ENCODE data around the gene FCGBP. TPM values are rescaled to one million over a fixed set of nuclear protein-coding genes. Genes with fewer than 3 reads are reported as not detected.
A peak's percentile ranks its signal among the peaks of the same experiment; 100 is the strongest.

Gene FCGBP
- total RNA-seq, 1 experiment from 2014 or later, result 0.80 TPM

DNA sequence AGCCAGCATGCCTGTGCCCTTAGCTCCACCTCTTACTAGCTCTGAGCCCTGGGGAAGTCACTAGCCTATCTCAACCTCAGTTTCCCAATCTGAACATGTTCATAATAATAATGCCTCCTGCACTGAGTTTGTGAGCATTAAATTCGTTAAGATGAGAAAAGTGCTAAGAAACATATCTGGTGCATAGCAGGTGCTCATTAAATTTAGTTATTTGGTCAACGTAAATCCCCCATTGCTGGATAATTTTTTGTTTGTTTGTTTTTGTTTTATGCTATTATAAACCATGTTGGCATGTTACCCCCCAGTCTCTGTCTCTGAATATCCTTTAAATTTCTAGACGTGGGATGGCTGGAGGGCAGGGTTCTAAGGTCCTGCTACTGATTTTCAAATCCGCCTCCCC lies 10.6 kb downstream of the FCGBP start:
- no peak overlapping the region for H3K27ac ChIP-seq (ENCODE audit: low read length)
- CTCF ChIA-PET, result no interaction called here
- no peak for ATAC-seq

GRCh38 chr19:39919976-39920375 lies 14.5 kb downstream of the FCGBP start:
- BruUV-seq (replicated peaks), result no TSS peak
- no peaks in the 10 kb centered on the region for H3K36me3 ChIP-seq (ENCODE audit: low read depth, low read length)
- H3K27me3 ChIP-seq (ENCODE audit: low read length), result no peaks in the 10 kb centered on the region
- no peaks in the 10 kb centered on the region for H3F3A ChIP-seq (ENCODE audit: low read length, unreplicated experiment)
- intact Hi-C loops (cut with micrococcal nuclease), result no loop called here
- ChIA-PET CTCF (no interaction called here), POLR2A (ENCODE audit: unreplicated experiment) (no interaction called here)
- H4K20me1 ChIP-seq (ENCODE audit: low read length), result no peaks in the 10 kb centered on the region
- DNase-seq (peak; percentile 5), ATAC-seq (no peak)
- TF ChIP-seq EZH2 (IDR thresholded peaks at IDR 0.05; ENCODE audit: low read length, unreplicated experiment) (no peak), EZH2phosphoT487 (IDR thresholded peaks at IDR 0.05; ENCODE audit: borderline replicate concordance, low read length) (no peak), CTCF (conservative IDR thresholded peaks at IDR 0.05; ENCODE audit: low read depth, low read length) (no peak)
- no peak overlapping the region for H3K4me3 ChIP-seq (ENCODE audit: low read length)
- no peaks in the 10 kb centered on the region for H3K9me3 ChIP-seq (ENCODE audit: low read length)
- no peaks in the 10 kb centered on the region for H3K9me2 ChIP-seq (replicated peaks; ENCODE audit: low read length)
- no peak overlapping the region for H3K27ac ChIP-seq (ENCODE audit: low read length)
- H3K79me2 ChIP-seq (ENCODE audit: low read length), result no peaks in the 10 kb centered on the region
- H3K4me2 ChIP-seq (ENCODE audit: low read length), result no peak overlapping the region
- H3K4me1 ChIP-seq (ENCODE audit: insufficient read depth, low read length), result no peaks in the 10 kb centered on the region
- H2AFZ ChIP-seq (ENCODE audit: low read length), result no peak overlapping the region
- H3K9ac ChIP-seq (ENCODE audit: low read length), result no peak overlapping the region

More for the DNA sequence above, 10.6 kb downstream of the FCGBP start:
- Histone ChIP-seq H3K4me1 (ENCODE audit: insufficient read depth, low read length) (no peaks in the 10 kb centered on the region), H2AFZ (ENCODE audit: low read length) (no peak overlapping the region), H3K36me3 (ENCODE audit: low read depth, low read length) (no peaks in the 10 kb centered on the region), H3K4me2 (ENCODE audit: low read length) (no peak overlapping the region), H3K4me3 (ENCODE audit: low read length) (no peak overlapping the region), H3K79me2 (ENCODE audit: low read length) (no peaks in the 10 kb centered on the region), H3K9me2 (replicated peaks; ENCODE audit: low read length) (no peaks in the 10 kb centered on the region), H3K9ac (ENCODE audit: low read length) (no peak overlapping the region), H3K9me3 (ENCODE audit: low read length) (no peaks in the 10 kb centered on the region), H3K27me3 (ENCODE audit: low read length) (no peaks in the 10 kb centered on the region), H4K20me1 (ENCODE audit: low read length) (no peaks in the 10 kb centered on the region), H3F3A (ENCODE audit: low read length, unreplicated experiment) (no peaks in the 10 kb centered on the region)
- no peak for DNase-seq
- TF ChIP-seq EZH2 (IDR thresholded peaks at IDR 0.05; ENCODE audit: low read length, unreplicated experiment) (no peak), EZH2phosphoT487 (IDR thresholded peaks at IDR 0.05; ENCODE audit: borderline replicate concordance, low read length) (no peak), CTCF (conservative IDR thresholded peaks at IDR 0.05; ENCODE audit: low read depth, low read length) (no peak)
- POLR2A ChIA-PET (ENCODE audit: unreplicated experiment), result no interaction called here
- no TSS peak for BruUV-seq (replicated peaks)
- intact Hi-C loops (cut with micrococcal nuclease), result no loop called here

DNA sequence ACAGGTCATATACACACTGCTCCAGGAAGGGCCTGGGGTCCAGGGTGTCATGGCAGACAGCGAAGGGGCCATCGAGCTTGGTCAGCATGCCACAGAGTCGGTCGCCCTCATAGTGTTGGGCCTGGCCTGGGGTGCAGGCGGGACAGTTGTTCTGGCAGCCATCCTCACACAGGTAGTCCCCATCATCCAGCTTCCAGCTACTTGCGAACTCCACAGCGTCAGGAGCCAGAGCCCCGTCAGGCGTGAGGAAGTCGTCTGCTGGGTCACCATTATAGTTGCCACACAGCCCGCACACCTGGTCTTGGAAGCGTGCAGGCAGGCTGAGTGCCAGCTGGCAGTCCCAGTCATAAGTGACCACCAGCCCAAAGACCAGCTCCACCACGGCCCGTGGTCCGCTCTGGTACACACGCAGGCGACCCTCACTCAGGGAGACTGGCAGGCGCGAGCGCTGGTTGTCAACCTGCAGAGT lies 16.2 kb downstream of the FCGBP start:
- Histone ChIP-seq H2AFZ (ENCODE audit: low read length) (no peak overlapping the region), H3K4me2 (ENCODE audit: low read length) (no peak overlapping the region), H3K9ac (ENCODE audit: low read length) (no peak overlapping the region), H3F3A (ENCODE audit: low read length, unreplicated experiment) (no peaks in the 10 kb centered on the region), H3K27me3 (ENCODE audit: low read length) (no peaks in the 10 kb centered on the region), H3K9me3 (ENCODE audit: low read length) (no peaks in the 10 kb centered on the region), H3K27ac (ENCODE audit: low read length) (no peak overlapping the region), H3K4me1 (ENCODE audit: insufficient read depth, low read length) (no peaks in the 10 kb centered on the region), H3K9me2 (replicated peaks; ENCODE audit: low read length) (no peaks in the 10 kb centered on the region), H4K20me1 (ENCODE audit: low read length) (no peaks in the 10 kb centered on the region), H3K79me2 (ENCODE audit: low read length) (no peaks in the 10 kb centered on the region), H3K36me3 (ENCODE audit: low read depth, low read length) (no peaks in the 10 kb centered on the region), H3K4me3 (ENCODE audit: low read length) (no peak overlapping the region)
- ChIA-PET POLR2A (ENCODE audit: unreplicated experiment) (no interaction called here), CTCF (no interaction called here)
- no peak for TF ChIP-seq EZH2 (IDR thresholded peaks at IDR 0.05; ENCODE audit: low read length, unreplicated experiment)
- no peak for TF ChIP-seq EZH2phosphoT487 (IDR thresholded peaks at IDR 0.05; ENCODE audit: borderline replicate concordance, low read length)
- TF ChIP-seq CTCF (conservative IDR thresholded peaks at IDR 0.05; ENCODE audit: low read depth, low read length), result no peak
- no TSS peak for BruUV-seq (replicated peaks)
- no peak for DNase-seq
- ATAC-seq, result no peak
- intact Hi-C loops (cut with micrococcal nuclease), result no loop called here
